Measurements from ENCODE around the gene NTM. TPM values are rescaled to one million over a fixed set of nuclear protein-coding genes. Genes with fewer than 3 reads are reported as not detected.

NTM gene
- polyA plus RNA-seq, 4 donors: 0.94 to 3.1 (median 1.4) TPM; not detected in 1

DNA sequence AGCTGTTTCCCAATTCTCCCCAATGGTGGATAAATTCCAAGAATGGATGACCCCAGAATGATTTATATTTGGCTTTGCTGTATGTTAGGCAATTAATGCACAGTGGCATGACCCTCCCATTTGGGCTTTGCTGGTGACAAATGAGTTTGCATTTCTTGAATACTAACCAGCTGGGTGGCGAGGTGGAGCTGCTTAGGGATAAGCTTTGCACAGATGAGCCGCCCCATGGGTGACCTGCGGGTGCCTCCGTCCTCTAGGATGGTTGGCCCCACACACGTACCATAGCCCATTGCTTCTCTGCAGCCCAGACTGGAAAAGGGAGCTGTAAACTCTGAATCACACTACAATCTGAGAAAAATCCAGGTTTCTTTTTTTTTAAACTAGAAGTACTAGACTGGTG, 94.6 kb downstream of the NTM start:
- Histone ChIP-seq H3K9me3 (ENCODE audit: control insufficient read depth in 2 of 2, insufficient read depth in 1 of 2, low read depth in 1 of 2, low read length in 1 of 2) (no peaks in the 10 kb centered on the region), H3K27me3 (ENCODE audit: control insufficient read depth in 3 of 3, insufficient read depth in 3 of 3, low read length in 3 of 3) (peaks cover 0 to 10% (median 6%) of the 10 kb centered on the region in 3 donors), H3K4me1 (ENCODE audit: control insufficient read depth in 3 of 3, insufficient read depth in 2 of 3, low read depth in 1 of 3, low read length in 2 of 3) (no peaks in the 10 kb centered on the region), H3K4me3 (ENCODE audit: low read depth in 1 of 3, low read length in 3 of 3) (no peak overlapping the region), H3K27ac (ENCODE audit: low read depth in 1 of 3, low read length in 2 of 3) (no peak overlapping the region), H3K36me3 (ENCODE audit: control insufficient read depth in 3 of 3, insufficient read depth in 2 of 3, low read depth in 1 of 3, low read length in 3 of 3) (no peaks in the 10 kb centered on the region)
- no peak for FAIRE-seq
- DNase-seq: no peak
- 84 to 95% (median 91%) methylated on average over 5 of the region's 5 CpGs for WGBS, 3 donors

DNA sequence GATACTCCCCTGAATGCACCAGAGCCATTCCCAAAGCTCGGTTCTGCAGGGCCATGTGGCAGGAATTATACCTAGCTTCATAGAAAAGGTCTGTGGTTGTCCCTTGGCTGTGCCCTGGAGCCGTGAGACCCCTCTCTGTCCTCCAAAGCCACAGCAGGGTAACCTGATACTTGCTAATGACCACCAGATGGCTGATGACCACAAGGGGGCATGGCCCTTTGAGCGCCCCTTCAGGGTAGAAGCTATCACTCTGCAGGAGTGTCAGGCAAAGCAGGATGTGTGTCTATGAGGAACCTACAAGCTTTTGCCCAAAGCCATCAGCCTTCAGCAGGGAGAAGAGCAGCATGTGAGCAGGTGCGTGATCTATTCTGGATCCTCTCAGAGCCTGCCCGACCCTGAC, 95.3 kb downstream of the NTM start:
- no peak for FAIRE-seq
- no peak overlapping the region for H3K4me3 ChIP-seq (ENCODE audit: low read depth in 1 of 3, low read length in 3 of 3)
- no peaks in the 10 kb centered on the region for H3K36me3 ChIP-seq (ENCODE audit: control insufficient read depth in 3 of 3, insufficient read depth in 2 of 3, low read depth in 1 of 3, low read length in 3 of 3)
- H3K9me3 ChIP-seq (ENCODE audit: control insufficient read depth in 2 of 2, insufficient read depth in 1 of 2, low read depth in 1 of 2, low read length in 1 of 2): no peaks in the 10 kb centered on the region
- H3K27me3 ChIP-seq (ENCODE audit: control insufficient read depth in 3 of 3, insufficient read depth in 3 of 3, low read length in 3 of 3): peaks cover 0 to 10% (median 6%) of the 10 kb centered on the region in 3 donors
- no peak for DNase-seq
- H3K27ac ChIP-seq (ENCODE audit: low read depth in 1 of 3, low read length in 2 of 3): no peak overlapping the region
- no peaks in the 10 kb centered on the region for H3K4me1 ChIP-seq (ENCODE audit: control insufficient read depth in 3 of 3, insufficient read depth in 2 of 3, low read depth in 1 of 3, low read length in 2 of 3)
- 72 to 75% (median 74%) methylated on average over 5 of the region's 5 CpGs for WGBS, 3 donors

DNA sequence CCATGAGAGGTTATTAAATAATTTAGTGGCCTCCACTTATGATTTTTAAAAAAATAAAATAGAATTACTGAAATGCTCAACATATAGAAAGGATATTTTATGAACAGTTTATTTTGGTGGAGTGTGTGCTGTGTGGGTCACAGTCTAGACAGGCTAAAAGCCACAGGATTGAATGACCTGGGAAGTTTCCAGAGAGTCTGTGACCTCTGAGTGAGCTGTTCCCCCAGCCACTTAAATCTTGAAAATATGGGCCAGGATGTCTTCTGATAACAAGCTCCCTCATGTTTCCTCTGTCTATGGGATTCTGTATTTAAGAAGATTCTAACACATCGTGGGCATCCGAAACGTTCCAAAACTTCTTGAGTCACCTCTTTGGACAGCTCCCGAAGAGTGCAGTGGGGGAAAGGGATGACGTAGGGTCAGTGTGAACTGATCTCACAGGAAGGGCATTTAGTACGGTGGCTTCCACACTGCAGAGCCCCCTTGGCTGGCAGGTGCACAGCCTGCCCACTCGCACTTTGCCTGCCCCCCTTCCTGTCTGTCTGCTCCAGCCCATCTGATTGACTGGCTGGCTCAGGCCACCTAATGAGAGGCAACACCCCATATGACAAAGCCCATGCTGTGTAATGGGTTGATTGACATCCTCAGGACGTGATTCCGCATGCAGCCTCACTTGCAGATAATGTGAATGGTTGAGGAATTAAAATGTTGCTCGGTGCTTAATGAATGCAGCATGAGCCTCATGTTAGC, 97.4 kb downstream of the NTM start:
- no peak overlapping the region for H3K4me3 ChIP-seq (ENCODE audit: low read depth in 1 of 3, low read length in 3 of 3)
- peaks cover 0 to 10% (median 6%) of the 10 kb centered on the region in 3 donors for H3K27me3 ChIP-seq (ENCODE audit: control insufficient read depth in 3 of 3, insufficient read depth in 3 of 3, low read length in 3 of 3)
- no peaks in the 10 kb centered on the region for H3K36me3 ChIP-seq (ENCODE audit: control insufficient read depth in 3 of 3, insufficient read depth in 2 of 3, low read depth in 1 of 3, low read length in 3 of 3)
- DNase-seq (no peak), FAIRE-seq (no peak)
- WGBS, 3 donors: 57 to 80% (median 76%) methylated on average over 10 of the region's 10 CpGs
- H3K4me1 ChIP-seq (ENCODE audit: control insufficient read depth in 3 of 3, insufficient read depth in 2 of 3, low read depth in 1 of 3, low read length in 2 of 3): no peaks in the 10 kb centered on the region
- H3K9me3 ChIP-seq (ENCODE audit: control insufficient read depth in 2 of 2, insufficient read depth in 1 of 2, low read depth in 1 of 2, low read length in 1 of 2): no peaks in the 10 kb centered on the region
- H3K27ac ChIP-seq (ENCODE audit: low read depth in 1 of 3, low read length in 2 of 3): no peak overlapping the region

DNA sequence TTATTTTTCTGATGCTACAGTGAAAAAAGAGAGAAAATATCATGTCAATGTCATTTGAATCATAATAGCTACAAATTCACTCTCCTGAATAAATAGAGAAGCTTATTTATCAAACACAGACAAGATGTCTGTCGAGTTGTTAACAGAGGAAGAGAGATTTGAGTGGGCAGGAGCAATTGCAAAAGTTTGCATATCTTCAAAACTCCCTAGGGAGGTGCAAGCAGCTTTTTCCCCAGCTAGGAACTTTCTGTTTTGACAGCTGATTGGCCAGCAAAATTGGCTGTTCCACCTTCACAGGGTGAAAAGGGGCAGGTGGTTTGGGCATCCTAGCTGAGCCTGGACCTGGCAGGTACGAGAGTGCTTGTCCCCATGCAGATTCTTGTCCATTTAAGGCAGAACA, 98.2 kb downstream of the NTM start:
- 41 to 52% (median 44%) methylated on average over 2 of the region's 2 CpGs for WGBS, 3 donors
- FAIRE-seq: no peak

DNA sequence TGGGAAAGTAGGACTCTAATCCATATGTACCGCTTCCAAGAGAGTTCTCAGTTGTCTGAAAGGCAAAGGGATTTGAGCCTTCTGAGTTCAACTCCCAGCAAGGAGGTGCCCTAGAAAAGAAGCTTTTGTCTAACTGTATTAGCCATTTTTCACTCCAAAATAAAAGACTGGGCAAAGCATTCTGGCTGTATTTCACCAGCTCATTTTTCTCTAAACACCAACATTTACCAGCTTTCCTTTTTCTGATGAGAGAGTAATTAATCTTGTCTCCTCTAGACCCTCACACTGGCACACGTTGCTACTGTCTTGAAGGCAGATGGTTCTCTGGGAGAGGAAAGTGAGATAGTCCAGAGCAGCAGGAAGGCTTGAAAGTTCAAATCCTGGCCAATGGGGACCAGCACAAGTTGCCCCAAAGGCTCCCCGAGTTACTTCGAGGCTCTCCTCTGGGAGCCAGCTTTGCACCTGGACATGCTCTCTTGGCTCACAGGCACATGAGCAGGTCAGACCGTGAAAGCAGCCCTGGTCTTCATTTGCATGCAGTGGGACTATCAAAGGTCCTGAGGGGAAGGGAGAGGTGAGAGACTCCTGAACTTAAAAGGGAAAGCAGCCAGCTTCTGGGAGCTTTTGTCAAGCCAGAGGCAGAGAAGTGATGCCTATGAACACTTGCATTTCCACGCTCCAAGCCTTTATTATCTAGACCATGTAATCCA, 100.0 kb downstream of the NTM start:
- no peaks in the 10 kb centered on the region for H3K4me1 ChIP-seq (ENCODE audit: control insufficient read depth in 3 of 3, insufficient read depth in 2 of 3, low read depth in 1 of 3, low read length in 2 of 3)
- H3K27me3 ChIP-seq (ENCODE audit: control insufficient read depth in 3 of 3, insufficient read depth in 3 of 3, low read length in 3 of 3): peaks cover 0 to 3% (median 0%) of the 10 kb centered on the region in 3 donors
- FAIRE-seq: no peak
- H3K36me3 ChIP-seq (ENCODE audit: control insufficient read depth in 3 of 3, insufficient read depth in 2 of 3, low read depth in 1 of 3, low read length in 3 of 3): no peaks in the 10 kb centered on the region
- DNase-seq: no peak
- H3K9me3 ChIP-seq (ENCODE audit: control insufficient read depth in 2 of 2, insufficient read depth in 1 of 2, low read depth in 1 of 2, low read length in 1 of 2): no peaks in the 10 kb centered on the region
- no peak overlapping the region for H3K27ac ChIP-seq (ENCODE audit: low read depth in 1 of 3, low read length in 2 of 3)
- WGBS, 3 donors: 59 to 64% (median 63%) methylated on average over 6 of the region's 6 CpGs
- H3K4me3 ChIP-seq (ENCODE audit: low read depth in 1 of 3, low read length in 3 of 3): no peak overlapping the region

More for the DNA sequence above, 98.2 kb downstream of the NTM start:
- H3K36me3 ChIP-seq (ENCODE audit: control insufficient read depth in 3 of 3, insufficient read depth in 2 of 3, low read depth in 1 of 3, low read length in 3 of 3): no peaks in the 10 kb centered on the region
- no peak overlapping the region for H3K4me3 ChIP-seq (ENCODE audit: low read depth in 1 of 3, low read length in 3 of 3)
- H3K9me3 ChIP-seq (ENCODE audit: control insufficient read depth in 2 of 2, insufficient read depth in 1 of 2, low read depth in 1 of 2, low read length in 1 of 2): no peaks in the 10 kb centered on the region
- peaks cover 0 to 10% (median 6%) of the 10 kb centered on the region in 3 donors for H3K27me3 ChIP-seq (ENCODE audit: control insufficient read depth in 3 of 3, insufficient read depth in 3 of 3, low read length in 3 of 3)
- no peaks in the 10 kb centered on the region for H3K4me1 ChIP-seq (ENCODE audit: control insufficient read depth in 3 of 3, insufficient read depth in 2 of 3, low read depth in 1 of 3, low read length in 2 of 3)
- H3K27ac ChIP-seq (ENCODE audit: low read depth in 1 of 3, low read length in 2 of 3): no peak overlapping the region
- no peak for DNase-seq

DNA sequence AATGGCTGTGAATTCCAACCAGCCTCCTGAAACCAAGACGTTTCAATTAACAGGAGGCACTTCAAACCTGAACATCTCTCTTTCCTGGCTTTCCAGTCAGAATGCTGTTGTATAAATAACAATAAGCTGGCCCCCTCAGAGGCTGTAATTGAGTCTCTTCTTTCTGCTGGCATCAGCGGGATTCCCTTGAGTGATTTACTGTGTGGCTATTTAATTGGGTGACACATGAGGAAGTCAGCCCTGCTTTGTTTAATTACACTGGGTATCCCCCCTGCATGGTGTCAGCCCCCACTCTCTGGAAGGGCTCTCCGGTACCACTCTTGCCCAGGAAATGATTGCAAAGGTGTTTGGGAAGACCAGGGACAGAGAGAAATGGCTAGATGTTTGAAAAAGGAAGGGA, 101.6 kb downstream of the NTM start:
- Histone ChIP-seq H3K9me3 (ENCODE audit: control insufficient read depth in 2 of 2, insufficient read depth in 1 of 2, low read depth in 1 of 2, low read length in 1 of 2) (no peaks in the 10 kb centered on the region), H3K4me1 (ENCODE audit: control insufficient read depth in 3 of 3, insufficient read depth in 2 of 3, low read depth in 1 of 3, low read length in 2 of 3) (no peaks in the 10 kb centered on the region), H3K36me3 (ENCODE audit: control insufficient read depth in 3 of 3, insufficient read depth in 2 of 3, low read depth in 1 of 3, low read length in 3 of 3) (no peaks in the 10 kb centered on the region), H3K4me3 (ENCODE audit: low read depth in 1 of 3, low read length in 3 of 3) (no peak overlapping the region), H3K27ac (ENCODE audit: low read depth in 1 of 3, low read length in 2 of 3) (no peak overlapping the region), H3K27me3 (ENCODE audit: control insufficient read depth in 3 of 3, insufficient read depth in 3 of 3, low read length in 3 of 3) (no peaks in the 10 kb centered on the region)
- DNase-seq: no peak
- whole genome bisulfite sequencing, 3 donors: 30 to 66% (median 64%) methylated on average over 3 of the region's 3 CpGs
- no peak for FAIRE-seq

DNA sequence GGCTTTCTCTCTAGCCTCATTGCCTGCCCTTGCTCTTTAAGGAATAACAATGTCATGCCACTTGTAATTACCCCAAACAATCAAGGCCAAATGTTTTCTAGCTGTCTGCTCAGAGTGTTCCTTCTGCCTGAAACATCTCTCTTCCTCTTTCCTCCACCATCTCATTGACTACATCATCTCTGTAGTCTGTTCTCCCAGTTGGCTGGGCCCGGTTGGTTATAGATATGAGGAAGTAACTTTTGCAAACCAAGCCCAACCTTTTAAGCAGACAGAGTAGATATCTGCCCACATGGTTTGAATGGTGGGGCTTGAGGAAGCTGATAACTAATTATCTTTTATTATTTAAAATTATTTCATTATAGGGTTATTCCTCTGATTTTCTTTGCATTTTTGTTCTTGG, 104.5 kb downstream of the NTM start:
- H3K9me3 ChIP-seq (ENCODE audit: control insufficient read depth in 2 of 2, insufficient read depth in 1 of 2, low read depth in 1 of 2, low read length in 1 of 2): no peaks in the 10 kb centered on the region
- no peaks in the 10 kb centered on the region for H3K4me1 ChIP-seq (ENCODE audit: control insufficient read depth in 3 of 3, insufficient read depth in 2 of 3, low read depth in 1 of 3, low read length in 2 of 3)
- H3K27me3 ChIP-seq (ENCODE audit: control insufficient read depth in 3 of 3, insufficient read depth in 3 of 3, low read length in 3 of 3): no peaks in the 10 kb centered on the region
- no peak overlapping the region for H3K27ac ChIP-seq (ENCODE audit: low read depth in 1 of 3, low read length in 2 of 3)
- H3K36me3 ChIP-seq (ENCODE audit: control insufficient read depth in 3 of 3, insufficient read depth in 2 of 3, low read depth in 1 of 3, low read length in 3 of 3): no peaks in the 10 kb centered on the region
- H3K4me3 ChIP-seq (ENCODE audit: low read depth in 1 of 3, low read length in 3 of 3): no peak overlapping the region
- DNase-seq: no peak
- no peak for FAIRE-seq
- WGBS, 3 donors: 29 to 39% (median 37%) methylated on average over 1 of the region's 1 CpG

DNA sequence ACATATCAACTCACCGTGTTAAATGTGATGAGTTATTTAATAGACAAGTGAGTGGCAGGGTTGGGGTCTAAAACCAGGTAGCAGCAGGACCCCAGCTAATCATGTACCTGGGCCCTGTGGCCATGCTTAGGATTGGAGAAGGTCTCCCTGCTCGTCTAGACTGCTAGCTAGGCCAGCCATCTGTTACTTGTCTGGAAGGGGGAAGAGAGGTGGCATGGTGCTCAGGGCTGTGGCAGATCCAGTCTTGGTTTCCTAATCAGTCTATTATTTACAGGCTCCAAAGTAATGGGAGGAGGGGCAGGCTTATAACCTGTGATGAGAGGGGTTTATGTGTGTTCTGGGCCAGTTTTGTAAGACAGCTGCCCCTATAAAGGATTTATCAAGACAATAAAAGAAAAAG, 105.9 kb downstream of the NTM start:
- peaks cover 0 to 3% (median 0%) of the 10 kb centered on the region in 3 donors for H3K4me1 ChIP-seq (ENCODE audit: control insufficient read depth in 3 of 3, insufficient read depth in 2 of 3, low read depth in 1 of 3, low read length in 2 of 3)
- DNase-seq: no peak
- H3K9me3 ChIP-seq (ENCODE audit: control insufficient read depth in 2 of 2, insufficient read depth in 1 of 2, low read depth in 1 of 2, low read length in 1 of 2): no peaks in the 10 kb centered on the region
- H3K27ac ChIP-seq (ENCODE audit: low read depth in 1 of 3, low read length in 2 of 3): no peak overlapping the region
- H3K36me3 ChIP-seq (ENCODE audit: control insufficient read depth in 3 of 3, insufficient read depth in 2 of 3, low read depth in 1 of 3, low read length in 3 of 3): no peaks in the 10 kb centered on the region
- FAIRE-seq: no peak
- no peak overlapping the region for H3K4me3 ChIP-seq (ENCODE audit: low read depth in 1 of 3, low read length in 3 of 3)
- 53 to 77% (median 72%) methylated on average over 2 of the region's 2 CpGs for WGBS, 3 donors
- no peaks in the 10 kb centered on the region for H3K27me3 ChIP-seq (ENCODE audit: control insufficient read depth in 3 of 3, insufficient read depth in 3 of 3, low read length in 3 of 3)

All from small intestine (tissue), 7 donors.